GM21515 (cell line): ENCODE measurements around the gene ZC3H12D.
"Not testable (repeated sequence)": the region's sequence is repeated elsewhere in the genome, so short reads cannot be mapped to it uniquely, and the experiment has no call there.

Source experiments
- ATAC-seq: cut with Tn5 transposase; IDR thresholded peaks from one replicate; pipeline ENCODE4 v1.9.1; 2021; ENCODE audit not compliant: unreplicated experiment

The ZC3H12D gene

GRCh38 chr6:149460249-149460648, 24.6 kb downstream of the ZC3H12D start:
- ATAC-seq: not testable (repeated sequence)

- ATAC-seq: no peak
These were observed 25.1 kb downstream of the ZC3H12D start for GRCh38 chr6:149459761-149460160.

- no peak for ATAC-seq
These were observed 26.0 kb downstream of the ZC3H12D start for GRCh38 chr6:149458806-149459205.

GRCh38 chr6:149458196-149458595, 26.6 kb downstream of the ZC3H12D start:
- ATAC-seq: no peak

- ATAC-seq: no peak
These were observed 27.4 kb downstream of the ZC3H12D start for GRCh38 chr6:149457316-149457884.

- ATAC-seq: no peak
These were observed 28.3 kb downstream of the ZC3H12D start for GRCh38 chr6:149456311-149457021.

GRCh38 chr6:149455031-149455732, 29.6 kb downstream of the ZC3H12D start:
- no peak for ATAC-seq

GRCh38 chr6:149454346-149454848, 30.4 kb downstream of the ZC3H12D start:
- ATAC-seq: no peak

- ATAC-seq: no peak
These were observed 31.0 kb downstream of the ZC3H12D start for GRCh38 chr6:149453597-149454345.

- ATAC-seq: no peak
These were observed 32.5 kb downstream of the ZC3H12D start for GRCh38 chr6:149452037-149452939.

GRCh38 chr6:149451376-149452036, 33.3 kb downstream of the ZC3H12D start:
- ATAC-seq: no peak

GRCh38 chr6:149450679-149451375, 34.0 kb downstream of the ZC3H12D start:
- no peak for ATAC-seq

- no peak for ATAC-seq
These were observed 34.8 kb downstream of the ZC3H12D start for GRCh38 chr6:149449831-149450678.

GRCh38 chr6:149448821-149449453, 35.9 kb downstream of the ZC3H12D start:
- no peak for ATAC-seq

GRCh38 chr6:149446791-149447376, 37.9 kb downstream of the ZC3H12D start:
- no peak for ATAC-seq

- no peak for ATAC-seq
These were observed 39.2 kb downstream of the ZC3H12D start for GRCh38 chr6:149445573-149445972.

GRCh38 chr6:149445095-149445466, 39.7 kb downstream of the ZC3H12D start:
- ATAC-seq: no peak
